GM23248 (cell line): ENCODE data around the gene MAPK11. TPM values are rescaled to one million over a fixed set of nuclear protein-coding genes. Genes with fewer than 3 reads are reported as not detected.

ENCODE experiments used
- DNase-seq: peaks from one replicate; pipeline ENCODE4 v3.0.0-alpha.2; 2015
- H2AFZ ChIP-seq: fragments of 200-600 bp; sonication (generic); 2 replicates; pipeline ENCODE4 v1.6.1; 2016; ENCODE audit warnings: antibody characterized with exemption
- H3F3A ChIP-seq: fragments of 200-600 bp; sonication (generic); 2 replicates; pipeline ENCODE4 v1.6.1; 2016; ENCODE audit warnings: mild to moderate bottlenecking, antibody characterized with exemption, mixed run types; ENCODE audit not compliant: insufficient read depth
- H3K27ac ChIP-seq: fragments of 200-600 bp; sonication (generic); 2 replicates; pipeline ENCODE4 v1.5.1; 2016; ENCODE audit warnings: mild to moderate bottlenecking
- H3K27me3 ChIP-seq: fragments of 200-600 bp; sonication (generic); replicated peaks from 2 replicates; pipeline ENCODE4 v1.6.1; 2016; ENCODE audit warnings: mild to moderate bottlenecking; ENCODE audit not compliant: insufficient read depth
- H3K36me3 ChIP-seq: fragments of 200-600 bp; sonication (generic); 2 replicates; pipeline ENCODE4 v1.6.1; 2016; ENCODE audit warnings: low read depth, mild to moderate bottlenecking
- H3K4me1 ChIP-seq: fragments of 200-600 bp; sonication (generic); 2 replicates; pipeline ENCODE4 v1.6.1; 2016; ENCODE audit warnings: mild to moderate bottlenecking; ENCODE audit not compliant: insufficient read depth
- H3K4me2 ChIP-seq: fragments of 200-600 bp; sonication (generic); one replicate; pipeline ENCODE4 v1.6.1; 2016; ENCODE audit warnings: mild to moderate bottlenecking; ENCODE audit not compliant: unreplicated experiment
- H3K4me3 ChIP-seq: fragments of 200-600 bp; sonication (generic); 2 replicates; pipeline ENCODE4 v1.5.1; 2016; ENCODE audit warnings: mild to moderate bottlenecking
- H3K79me2 ChIP-seq: fragments of 200-600 bp; sonication (generic); 2 replicates; pipeline ENCODE4 v1.6.1; 2016; ENCODE audit warnings: mild to moderate bottlenecking; ENCODE audit not compliant: insufficient read depth
- H3K9ac ChIP-seq: fragments of 200-600 bp; sonication (generic); 2 replicates; pipeline ENCODE4 v1.6.1; 2016; ENCODE audit warnings: mild to moderate bottlenecking
- H3K9me2 ChIP-seq: fragments of 200-600 bp; sonication (generic); 2 replicates; pipeline ENCODE4 v1.6.1; 2016; ENCODE audit warnings: mixed run types, mild to moderate bottlenecking, moderate library complexity; ENCODE audit not compliant: insufficient read depth
- H3K9me3 ChIP-seq: fragments of 200-600 bp; sonication (generic); one replicate; pipeline ENCODE4 v1.6.1; 2017; ENCODE audit warnings: low read depth
- H4K20me1 ChIP-seq: fragments of 200-600 bp; sonication (generic); 2 replicates; pipeline ENCODE4 v1.6.0; 2016; ENCODE audit not compliant: insufficient read depth
- EZH2 ChIP-seq: fragments of 200-600 bp; sonication (generic); IDR thresholded peaks from 2 replicates; pipeline ENCODE4 v1.6.1; 2018; ENCODE audit warnings: antibody characterized with exemption, mild to moderate bottlenecking; ENCODE audit not compliant: insufficient read depth, poor library complexity, severe bottlenecking
- EZH2phosphoT487 ChIP-seq: fragments of 200-600 bp; sonication (generic); IDR thresholded peaks from 2 replicates; pipeline ENCODE4 v1.6.1; 2018; ENCODE audit warnings: antibody characterized with exemption, moderate library complexity, mild to moderate bottlenecking, low read depth; ENCODE audit not compliant: insufficient read depth
- WGBS, 2 experiments: methylation state at CpG; one replicate each; pipeline ENCODE4 v1.1.6; 2015 to 2017; ENCODE audit warnings: low lambda C conversion rate in 2 of 2, low coverage in 1 of 2; ENCODE audit errors: missing lambda C conversion rate in 2 of 2; 5-methylcytosine and 5-hydroxymethylcytosine counted together
- in situ Hi-C: fragments of 300-500 bp; cut with MboI; formaldehyde crosslinking; loops from 2 replicates; pipeline ENCODE4 v1.15.0; 2020
- polyA plus RNA-seq: library from polyadenylated mRNA; unstranded; fragments of >200 nt; fragmentation: Nextera tagmentation; extraction: Ambion mirVana; gene quantifications from 2 replicates; pipeline ENCODE4 v1.2.1, GENCODE V29; 2016
- total RNA-seq: library from RNA; depleted of rRNA; stranded (reverse); fragments of >200 nt; shearing (Covaris generic); gene quantifications from 2 replicates; pipeline ENCODE4 v1.2.3, GENCODE V29; 2014; rRNA removed

Gene MAPK11
- total and polyA plus RNA-seq, 2 experiments from 2014 or later: 1.2 to 9.8 TPM

- no peaks in the 10 kb centered on the region for H3K4me1 ChIP-seq
- no peak overlapping the region for H2AFZ ChIP-seq
- H3K4me2 ChIP-seq: no peak overlapping the region
- peaks cover 27% of the 10 kb centered on the region for H3K79me2 ChIP-seq
- no peaks in the 10 kb centered on the region for H3K9me2 ChIP-seq
- no peaks in the 10 kb centered on the region; the same call in 1 of the 2 replicates for H4K20me1 ChIP-seq
- DNase-seq: no peak
- no peak overlapping the region for H3K4me3 ChIP-seq
- no peaks in the 10 kb centered on the region for H3K27me3 ChIP-seq
- TF ChIP-seq EZH2phosphoT487 (no peak), EZH2 (no peak)
- H3F3A ChIP-seq: no peaks in the 10 kb centered on the region
- no peaks in the 10 kb centered on the region for H3K9me3 ChIP-seq
- H3K9ac ChIP-seq: no peak overlapping the region
- 88 to 89% methylated on average over 18 to 21 of the region's 21 CpGs for WGBS, 2 experiments
- 0 out of 2 replicates have a peak, but pooled peaks cover 6% of the 10 kb centered on the region for H3K36me3 ChIP-seq
- H3K27ac ChIP-seq: no peak overlapping the region
- in situ Hi-C loops: no loop called here
Measured at GRCh38 chr22:50217543-50218152, 52.5 kb downstream of the MAPK11 start.

GRCh38 chr22:50216684-50217520 lies 53.3 kb downstream of the MAPK11 start:
- no peak overlapping the region for H3K27ac ChIP-seq
- no peak overlapping the region for H2AFZ ChIP-seq
- H3K27me3 ChIP-seq: no peaks in the 10 kb centered on the region
- H4K20me1 ChIP-seq: no peaks in the 10 kb centered on the region; the same call in 1 of the 2 replicates
- peaks cover 4% of the 10 kb centered on the region; the same call in 1 of the 2 replicates for H3F3A ChIP-seq
- no peak overlapping the region for H3K4me3 ChIP-seq
- no peaks in the 10 kb centered on the region for H3K4me1 ChIP-seq
- no peaks in the 10 kb centered on the region for H3K9me3 ChIP-seq
- peaks cover 34% of the 10 kb centered on the region for H3K79me2 ChIP-seq
- no peaks in the 10 kb centered on the region for H3K9me2 ChIP-seq
- no peak overlapping the region for H3K9ac ChIP-seq
- DNase-seq: no peak
- in situ Hi-C loops: no loop called here
- H3K4me2 ChIP-seq: no peak overlapping the region
- 91 to 95% methylated on average over 53 to 57 of the region's 57 CpGs for WGBS, 2 experiments
- TF ChIP-seq EZH2 (no peak), EZH2phosphoT487 (no peak)
- 0 out of 2 replicates have a peak, but pooled peaks cover 10% of the 10 kb centered on the region for H3K36me3 ChIP-seq

GRCh38 chr22:50216055-50216683 lies 54.0 kb downstream of the MAPK11 start:
- no peak for TF ChIP-seq EZH2phosphoT487
- no peak for TF ChIP-seq EZH2
- Histone ChIP-seq H3F3A (peaks cover 8% of the 10 kb centered on the region; the same call in 1 of the 2 replicates), H3K9me2 (no peaks in the 10 kb centered on the region), H3K36me3 (0 out of 2 replicates have a peak, but pooled peaks cover 10% of the 10 kb centered on the region), H3K9ac (no peak overlapping the region), H3K9me3 (no peaks in the 10 kb centered on the region), H4K20me1 (no peaks in the 10 kb centered on the region; the same call in 1 of the 2 replicates), H2AFZ (no peak overlapping the region), H3K4me2 (no peak overlapping the region), H3K27ac (no peak overlapping the region), H3K79me2 (peaks cover 40% of the 10 kb centered on the region), H3K4me3 (no peak overlapping the region), H3K27me3 (no peaks in the 10 kb centered on the region), H3K4me1 (no peaks in the 10 kb centered on the region)
- in situ Hi-C loops: no loop called here
- WGBS, 2 experiments: 86 to 90% methylated on average over 13 to 15 of the region's 15 CpGs
- no peak for DNase-seq

- H2AFZ ChIP-seq: no peak overlapping the region
- H3F3A ChIP-seq: peaks cover 8% of the 10 kb centered on the region; the same call in 1 of the 2 replicates
- no peak overlapping the region for H3K27ac ChIP-seq
- TF ChIP-seq EZH2phosphoT487 (no peak), EZH2 (no peak)
- no peak for DNase-seq
- no peaks in the 10 kb centered on the region; the same call in 1 of the 2 replicates for H4K20me1 ChIP-seq
- no peaks in the 10 kb centered on the region for H3K9me2 ChIP-seq
- no peak overlapping the region for H3K9ac ChIP-seq
- H3K9me3 ChIP-seq: no peaks in the 10 kb centered on the region
- in situ Hi-C loops: no loop called here
- peaks cover 40% of the 10 kb centered on the region for H3K79me2 ChIP-seq
- 62 to 66% methylated on average over 15 to 17 of the region's 17 CpGs for WGBS, 2 experiments
- no peak overlapping the region for H3K4me3 ChIP-seq
- H3K4me2 ChIP-seq: no peak overlapping the region
- H3K36me3 ChIP-seq: 0 out of 2 replicates have a peak, but pooled peaks cover 10% of the 10 kb centered on the region
- H3K4me1 ChIP-seq: no peaks in the 10 kb centered on the region
- H3K27me3 ChIP-seq: no peaks in the 10 kb centered on the region
Measured at GRCh38 chr22:50215297-50216054, 54.7 kb downstream of the MAPK11 start.

Other genes with a start within 250 kb of the MAPK11 start
- not detected in 2 replicates for gene TTLL8, start 212.1 kb downstream of the MAPK11 start, total RNA-seq
- not detected in 2 replicates for gene TTLL8, start 212.1 kb downstream of the MAPK11 start, polyA plus RNA-seq
- not detected in 2 replicates for gene MLC1, start 185.0 kb downstream of the MAPK11 start, total RNA-seq
- gene MLC1, start 185.0 kb downstream of the MAPK11 start, polyA plus RNA-seq: not detected in 2 replicates
- gene MOV10L1, start 180.4 kb downstream of the MAPK11 start, total RNA-seq: not detected in 2 replicates
- not detected in 2 replicates for gene MOV10L1, start 180.4 kb downstream of the MAPK11 start, polyA plus RNA-seq
- under 0.01 TPM in 1 of 2 replicates, not detected in the other for gene PANX2, start 99.6 kb downstream of the MAPK11 start, total RNA-seq
- gene PANX2, start 99.6 kb downstream of the MAPK11 start, polyA plus RNA-seq: 0.18 and 0.20 TPM in 2 replicates
- gene TRABD, start 84.5 kb downstream of the MAPK11 start, total RNA-seq: 19.5 and 33.5 TPM in 2 replicates
- gene TRABD, start 84.5 kb downstream of the MAPK11 start, polyA plus RNA-seq: 20.7 and 22.6 TPM in 2 replicates
- 24.3 and 29.1 TPM in 2 replicates for gene SELENOO, start 69.4 kb downstream of the MAPK11 start, total RNA-seq
- gene SELENOO, start 69.4 kb downstream of the MAPK11 start, polyA plus RNA-seq: 5.0 and 9.6 TPM in 2 replicates
- gene TUBGCP6, start 25.4 kb downstream of the MAPK11 start, total RNA-seq: 32.0 and 33.8 TPM in 2 replicates
- 13.2 and 16.6 TPM in 2 replicates for gene TUBGCP6, start 25.4 kb downstream of the MAPK11 start, polyA plus RNA-seq
- gene HDAC10, start 19.1 kb downstream of the MAPK11 start, total RNA-seq: 16.8 and 19.2 TPM in 2 replicates
- 4.3 and 6.6 TPM in 2 replicates for gene HDAC10, start 19.1 kb downstream of the MAPK11 start, polyA plus RNA-seq
- 22.8 and 28.7 TPM in 2 replicates for gene MAPK12, start 8.7 kb downstream of the MAPK11 start, total RNA-seq
- gene MAPK12, start 8.7 kb downstream of the MAPK11 start, polyA plus RNA-seq: 20.7 and 23.2 TPM in 2 replicates
- 136 and 147 TPM in 2 replicates for gene PLXNB2, start 37.3 kb upstream of the MAPK11 start, total RNA-seq
- gene PLXNB2, start 37.3 kb upstream of the MAPK11 start, polyA plus RNA-seq: 123 and 136 TPM in 2 replicates
- gene DENND6B, start 56.6 kb upstream of the MAPK11 start, total RNA-seq: 3.3 and 5.7 TPM in 2 replicates
- gene DENND6B, start 56.6 kb upstream of the MAPK11 start, polyA plus RNA-seq: 6.1 and 6.6 TPM in 2 replicates
- 50.0 and 58.4 TPM in 2 replicates for gene PPP6R2, start 72.9 kb upstream of the MAPK11 start, total RNA-seq
- gene PPP6R2, start 72.9 kb upstream of the MAPK11 start, polyA plus RNA-seq: 22.2 and 22.3 TPM in 2 replicates
- gene SBF1, start 204.7 kb upstream of the MAPK11 start, total RNA-seq: 92.0 and 93.5 TPM in 2 replicates
- gene SBF1, start 204.7 kb upstream of the MAPK11 start, polyA plus RNA-seq: 25.2 and 27.6 TPM in 2 replicates
- gene ADM2, start 211.2 kb upstream of the MAPK11 start, total RNA-seq: 11.4 and 15.2 TPM in 2 replicates
- gene ADM2, start 211.2 kb upstream of the MAPK11 start, polyA plus RNA-seq: 11.6 and 14.0 TPM in 2 replicates
- not detected in 2 replicates for gene MIOX, start 216.5 kb upstream of the MAPK11 start, total RNA-seq
- gene MIOX, start 216.5 kb upstream of the MAPK11 start, polyA plus RNA-seq: 0.16 TPM in 1 of 2 replicates, not detected in the other
- gene LMF2, start 237.3 kb upstream of the MAPK11 start, total RNA-seq: 95.0 and 124 TPM in 2 replicates
- 101 and 106 TPM in 2 replicates for gene LMF2, start 237.3 kb upstream of the MAPK11 start, polyA plus RNA-seq
- 33.8 and 61.0 TPM in 2 replicates for gene NCAPH2, start 237.8 kb upstream of the MAPK11 start, total RNA-seq
- 27.7 and 28.6 TPM in 2 replicates for gene NCAPH2, start 237.8 kb upstream of the MAPK11 start, polyA plus RNA-seq